IMR-90 (cell line): Measurements from ENCODE around the gene FBH1.

Source experiments
- CTCF ChIP-seq: conservative IDR thresholded peaks from 2 replicates; pipeline ENCODE4 v1.5.1; 2012; ENCODE audit warnings: mild to moderate bottlenecking, low read depth, low read length, improper control_type of control experiment
- POLR2A ChIP-seq: IDR thresholded peaks from 2 replicates; pipeline ENCODE4 v1.6.1; 2012; ENCODE audit warnings: mild to moderate bottlenecking, low read depth, low read length
- RAD21 ChIP-seq: IDR thresholded peaks from 2 replicates; pipeline ENCODE4 v1.6.1; 2012; ENCODE audit warnings: low read length, improper control_type of control experiment
- USF2 ChIP-seq: fragments of 150-350 bp; IDR thresholded peaks from 2 replicates; pipeline ENCODE4 v1.6.1; 2017; ENCODE audit warnings: mild to moderate bottlenecking, antibody characterized with exemption, low read length, low read depth

GRCh38 chr10:5840314-5841307 lies 49.4 kb upstream of the FBH1 start:
- TF ChIP-seq POLR2A = no peak
- no peak for TF ChIP-seq RAD21
- no peak for TF ChIP-seq USF2
- no peak for TF ChIP-seq CTCF
